NCI-H526 (cell line): ENCODE results near the gene MAP3K5.
A peak's percentile ranks its signal among the peaks of the same experiment; 100 is the strongest.

Experiments
- DNase-seq, 2 experiments: peaks; one replicate each; lab custom pipeline; 2025; lab: John Stamatoyannopoulos, UW

MAP3K5 gene

DNA sequence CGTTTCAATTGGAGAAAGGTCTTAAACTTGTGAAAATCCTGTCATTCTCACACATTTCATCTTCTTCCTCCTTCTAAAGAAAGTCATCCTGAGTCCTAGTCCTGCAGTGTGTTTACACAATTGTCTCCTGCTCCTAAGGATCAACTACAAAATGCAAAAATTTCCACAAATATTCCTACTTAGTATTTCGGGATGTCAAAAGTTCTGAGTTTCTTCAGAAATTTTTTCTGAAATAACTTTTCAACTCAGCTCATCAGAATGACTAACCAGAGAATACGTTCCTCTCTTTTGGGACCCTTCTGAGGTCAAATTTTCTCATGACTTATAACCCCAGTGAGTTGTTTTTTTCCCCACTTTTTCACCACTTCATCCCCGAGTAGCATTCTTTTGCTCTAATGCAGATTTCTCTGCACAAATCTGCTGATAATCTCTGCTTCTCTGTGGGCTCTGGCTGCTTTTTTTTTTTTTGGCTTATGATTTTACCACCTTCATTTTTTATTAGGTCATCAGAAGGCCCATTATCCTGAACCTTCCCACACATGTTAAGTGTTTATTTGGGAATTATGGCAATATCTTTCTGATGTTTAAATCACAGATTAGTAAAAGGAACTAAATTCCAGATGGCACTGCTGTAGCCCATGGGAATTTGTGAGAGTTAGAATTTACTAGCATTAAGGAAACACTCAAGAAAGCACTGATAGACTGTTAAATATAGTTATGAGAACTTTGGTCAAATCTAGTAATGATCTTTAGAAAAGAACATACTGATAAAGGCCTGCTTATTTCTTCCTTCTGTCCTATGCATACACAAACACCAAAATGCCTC is 41.4 kb downstream of the MAP3K5 start:
- no peak for DNase-seq

DNA sequence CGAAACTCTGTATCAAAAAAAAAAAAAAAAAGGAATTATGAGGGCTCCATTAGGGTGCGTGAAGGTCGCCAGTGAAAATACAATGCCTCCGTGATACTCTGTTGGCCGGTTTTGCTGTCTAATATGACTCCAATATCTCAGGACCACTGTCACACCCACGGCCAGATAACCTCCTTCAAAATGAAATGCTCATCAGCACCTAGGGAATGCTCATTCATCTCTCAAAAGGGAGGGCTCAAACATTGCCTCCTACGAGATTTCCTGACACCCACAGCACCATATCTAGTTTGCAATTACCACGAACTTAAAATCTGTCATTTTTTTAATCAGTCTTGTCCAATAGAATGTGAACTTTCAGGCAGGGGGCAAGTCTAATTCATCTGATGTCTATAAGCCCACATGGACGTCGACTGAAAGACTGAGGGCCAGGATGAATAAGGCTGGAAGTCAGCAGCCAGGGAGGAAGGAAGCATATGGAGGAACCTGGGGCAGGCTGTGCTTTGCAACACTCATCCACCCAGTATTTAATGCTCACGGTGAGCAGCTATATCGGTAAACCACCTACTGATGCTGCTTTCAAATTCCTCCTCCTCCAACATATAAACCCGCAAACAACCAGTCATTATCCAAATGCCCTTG is 42.8 kb downstream of the MAP3K5 start:
- no peak for DNase-seq

GRCh38 chr6:136747507-136747906 is 44.8 kb downstream of the MAP3K5 start:
- DNase-seq, result no peak

DNA sequence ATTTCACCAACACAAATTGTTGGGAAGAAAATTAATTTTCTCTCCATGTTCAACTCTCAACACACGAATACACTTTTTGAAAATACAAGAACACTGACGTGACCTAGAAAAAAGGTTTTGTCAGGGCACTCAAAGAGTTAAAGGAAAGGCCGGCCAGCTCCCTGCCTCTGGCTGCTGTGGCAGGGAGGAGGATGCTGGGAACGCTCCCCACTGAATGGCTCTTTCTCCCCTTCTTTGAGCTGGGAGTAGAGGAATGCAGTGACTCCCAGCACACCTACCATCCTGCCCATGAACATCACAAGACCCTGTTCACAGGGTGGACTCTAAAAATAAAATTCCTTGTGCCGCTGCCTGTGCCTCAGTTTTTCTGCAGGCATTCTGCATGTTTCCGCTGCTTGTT is 47.0 kb downstream of the MAP3K5 start:
- no peak for DNase-seq

DNA sequence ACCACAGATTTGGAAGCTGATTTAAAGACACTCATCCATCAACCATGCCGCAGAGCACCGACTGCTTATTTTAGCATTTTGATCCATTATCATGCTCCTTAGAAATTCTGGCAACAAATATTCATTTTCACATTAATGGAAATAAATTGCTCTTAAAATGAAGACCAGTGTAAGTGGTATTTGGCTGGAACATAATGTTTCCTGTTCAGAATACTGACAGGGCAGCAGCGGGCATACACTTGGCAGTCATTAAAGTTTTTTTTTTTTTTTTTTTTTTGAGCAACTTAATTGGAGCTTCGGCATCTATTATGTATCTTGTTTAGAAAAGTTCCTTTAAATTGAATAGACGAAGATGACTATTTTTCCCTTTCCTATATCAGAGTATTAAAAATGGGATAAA is 47.4 kb downstream of the MAP3K5 start:
- no peak for DNase-seq

GRCh38 chr6:136742125-136742524 is 50.2 kb downstream of the MAP3K5 start:
- no peak for DNase-seq

GRCh38 chr6:136740050-136740974 is 52.0 kb downstream of the MAP3K5 start:
- DNase-seq, result no peak

DNA sequence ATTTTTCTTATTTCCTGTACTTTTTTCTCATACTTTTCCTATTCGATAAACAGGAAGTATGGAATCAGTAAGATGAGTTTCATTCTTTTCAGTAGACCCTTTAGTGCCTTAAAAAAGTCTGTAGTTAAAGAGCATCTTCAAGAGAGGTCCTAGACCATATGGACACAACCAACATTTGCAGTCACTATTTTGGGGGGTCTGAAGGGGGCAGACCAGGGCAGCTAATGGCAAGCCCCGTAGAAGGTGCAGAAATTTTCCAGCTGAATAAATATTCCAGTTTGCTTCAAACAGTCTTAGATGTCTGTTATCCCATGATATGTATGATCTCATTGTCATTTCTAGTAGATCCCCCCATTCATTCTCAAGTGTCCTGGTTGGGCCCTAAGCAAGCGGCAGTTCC is 52.8 kb downstream of the MAP3K5 start:
- DNase-seq, result no peak

GRCh38 chr6:136739071-136739470 is 53.2 kb downstream of the MAP3K5 start:
- DNase-seq, result no peak

DNA sequence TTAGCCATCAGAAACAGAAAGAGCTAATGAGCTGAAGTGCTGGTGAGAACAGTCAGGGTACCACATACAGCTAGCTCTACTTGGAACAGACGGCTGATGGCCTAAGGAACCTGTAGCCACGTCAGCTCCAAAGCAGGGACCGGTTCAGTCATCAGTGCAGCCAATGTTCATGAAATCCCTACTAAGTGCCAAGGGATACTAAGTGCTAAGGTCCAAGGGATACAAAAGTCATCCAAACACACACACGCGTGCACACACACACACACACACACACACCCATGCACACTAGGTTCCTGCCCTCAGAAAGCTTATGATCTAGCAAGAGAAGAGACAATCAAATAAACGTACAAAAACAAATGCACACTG is 53.6 kb downstream of the MAP3K5 start:
- no peak for DNase-seq

DNA sequence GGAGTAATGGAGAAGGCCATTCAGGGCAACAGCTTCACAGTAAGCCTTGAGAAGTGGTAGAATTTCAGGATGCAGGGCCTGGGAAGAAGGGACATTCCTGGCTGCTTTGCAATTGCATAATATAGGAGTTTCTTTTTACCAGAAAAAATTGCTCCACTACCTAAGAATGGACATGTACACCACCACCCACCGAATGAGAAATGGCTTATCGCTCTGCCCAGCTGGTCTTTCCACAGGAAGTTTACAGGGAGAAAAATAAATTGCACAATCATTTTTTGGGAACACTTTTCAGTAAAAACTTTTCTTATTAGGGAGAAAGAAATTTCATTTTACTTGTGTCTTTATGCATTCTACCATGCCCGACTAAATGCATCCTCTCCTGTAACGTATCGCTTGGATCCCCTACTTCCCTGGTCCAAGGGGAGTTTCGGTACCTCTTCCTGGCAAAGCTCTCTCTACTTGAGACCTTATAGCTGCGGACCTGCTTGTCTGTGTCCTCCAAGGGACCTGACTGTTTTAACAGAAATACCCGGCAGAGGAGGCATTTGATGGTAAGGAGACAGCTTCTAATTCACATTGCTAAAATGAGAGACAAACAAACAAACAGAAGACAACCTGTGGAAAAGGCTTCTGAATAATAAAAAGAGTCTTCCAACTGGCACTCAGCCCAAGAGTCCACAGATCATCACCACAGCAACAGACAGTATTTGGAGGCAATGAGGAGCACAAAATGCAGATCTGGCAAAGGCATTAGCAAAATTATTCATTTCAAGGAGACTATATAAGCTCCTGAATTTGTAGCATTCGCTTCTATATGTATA is 54.2 kb downstream of the MAP3K5 start:
- DNase-seq, result no peak

GRCh38 chr6:136737374-136737844 is 54.9 kb downstream of the MAP3K5 start:
- DNase-seq, result no peak

- DNase-seq, result no peak
Measured at GRCh38 chr6:136736281-136736960, 55.9 kb downstream of the MAP3K5 start.

GRCh38 chr6:136734977-136735376 is 57.3 kb downstream of the MAP3K5 start:
- no peak for DNase-seq

DNA sequence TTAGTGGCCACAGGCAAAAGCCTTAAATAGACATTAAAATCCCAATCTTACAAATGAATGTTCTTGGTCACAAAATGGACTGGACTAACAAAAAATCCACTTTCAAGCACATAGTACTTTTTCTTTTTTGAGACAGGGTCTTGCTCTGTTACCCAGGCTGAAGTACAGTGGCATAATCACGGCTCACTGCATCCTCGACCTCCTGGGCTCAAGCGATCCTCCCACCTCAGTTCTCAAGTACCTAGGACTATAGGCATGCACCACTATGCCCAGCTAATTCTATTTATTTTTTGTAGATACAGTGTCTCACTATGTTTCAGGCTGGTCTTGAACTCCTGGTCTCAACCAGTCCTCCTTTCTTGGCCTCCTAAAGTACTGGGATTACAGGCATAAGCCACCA is 59.4 kb downstream of the MAP3K5 start:
- no peak for DNase-seq

DNA sequence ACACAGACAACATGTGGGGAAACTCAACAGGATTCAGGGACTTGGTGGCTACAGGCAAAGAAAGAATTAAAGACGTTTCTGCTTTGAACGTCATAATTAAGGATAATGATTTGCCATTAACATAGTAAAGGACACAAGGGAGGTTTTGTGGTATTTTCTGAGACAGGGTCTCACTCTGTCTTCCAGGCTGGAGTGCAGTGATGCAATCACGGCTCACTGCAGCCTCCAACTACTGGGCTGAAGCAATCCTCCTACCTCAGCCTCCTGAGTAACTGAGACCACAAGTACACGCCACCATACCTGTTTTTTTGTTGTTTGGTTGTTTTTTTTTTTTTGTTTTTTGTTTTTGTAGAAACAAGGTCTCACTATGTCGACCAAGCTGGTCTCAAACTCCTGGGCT is 62.4 kb downstream of the MAP3K5 start:
- DNase-seq, result no peak

GRCh38 chr6:136728976-136729515 is 63.2 kb downstream of the MAP3K5 start:
- no peak for DNase-seq

DNA sequence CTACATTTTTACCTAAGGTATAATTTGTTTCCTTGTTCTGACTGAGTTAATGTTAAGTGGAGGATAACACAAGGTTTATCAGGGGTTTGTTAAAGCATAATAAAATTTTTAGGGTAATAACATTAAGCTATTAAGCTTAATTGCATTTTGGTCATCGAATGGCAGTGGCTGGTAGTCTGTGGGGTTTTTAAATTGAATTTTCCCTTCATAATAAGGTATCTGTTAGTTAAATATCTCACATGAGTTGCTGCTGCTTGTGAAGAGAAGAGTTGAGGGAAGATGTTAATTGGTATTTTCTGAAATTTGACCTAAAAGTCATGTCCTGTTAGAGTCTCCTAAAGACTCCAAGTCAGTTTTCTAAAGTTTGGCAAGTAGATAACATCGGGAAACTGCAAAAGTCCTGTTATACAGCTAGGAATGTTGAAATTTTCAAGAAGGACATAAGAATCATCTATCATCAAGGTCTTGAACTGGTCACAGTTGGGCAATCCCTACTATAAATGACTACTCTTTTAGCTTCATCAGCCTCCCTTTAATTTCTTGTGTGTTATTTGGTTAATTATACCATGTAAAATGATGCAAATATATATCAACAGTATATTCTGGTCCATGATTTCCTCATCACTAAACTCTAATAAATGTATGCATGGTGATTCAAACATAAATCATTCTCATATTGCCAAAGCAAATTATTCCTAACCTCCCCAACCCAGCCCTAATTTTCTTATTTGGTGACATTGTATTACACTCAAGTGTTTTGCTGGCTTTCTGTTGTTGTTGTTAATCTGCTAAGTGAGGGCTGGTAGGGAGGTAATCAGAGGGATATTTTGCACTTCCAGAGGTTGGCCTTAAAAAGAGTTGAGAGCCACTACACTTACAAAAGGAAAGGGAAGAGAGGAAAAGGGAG is 64.0 kb downstream of the MAP3K5 start:
- DNase-seq, result no peak

- peak in 1 of 2 experiments; percentile 5 for DNase-seq
Measured at GRCh38 chr6:136726837-136727557, 65.3 kb downstream of the MAP3K5 start.
